Right renal pelvis (tissue), 4 donors: Measurements from ENCODE around the gene SEMA6A. TPM values are rescaled to one million over a fixed set of nuclear protein-coding genes. Genes with fewer than 3 reads are reported as not detected.
"Not testable (repeated sequence)": the region's sequence is repeated elsewhere in the genome, so short reads cannot be mapped to it uniquely, and the experiment has no call there.

Experiments
- DNase-seq, 4 donors: peaks; one replicate each; pipeline ENCODE4 v3.0.0-alpha.2; 2013; ENCODE audit warnings: low read depth in 4 of 4, low spot score in 3 of 4, missing footprints in 1 of 4
- polyA plus RNA-seq, 4 donors: library from polyadenylated mRNA; unstranded; fragments of 120-200 nt; gene quantifications; one replicate each; pipeline ENCODE4 v1.2.1, GENCODE V29; 2013; ENCODE audit not compliant: insufficient read length in 4 of 4

The SEMA6A gene
- polyA plus RNA-seq, 4 donors = 47.9 to 51.7 (median 50.6) TPM

DNA sequence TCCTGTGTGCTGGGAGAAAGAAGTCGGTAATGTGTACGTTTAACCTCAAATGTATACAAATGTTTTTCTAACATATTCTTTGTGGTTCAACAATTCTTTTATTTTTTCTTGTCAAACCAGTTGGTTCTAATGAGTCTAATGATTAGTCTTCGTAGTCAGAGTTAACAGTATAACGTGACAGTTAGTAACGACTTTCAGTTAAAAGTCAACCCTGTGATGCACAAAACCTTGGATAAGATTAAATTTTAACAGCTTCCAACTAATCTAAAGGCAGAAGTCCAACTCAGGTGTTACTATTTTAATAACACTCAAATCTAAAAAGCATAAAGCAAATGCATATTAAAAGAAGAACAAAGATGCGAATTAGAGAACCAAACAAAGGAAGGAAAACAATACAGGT lies 47.0 kb downstream of the SEMA6A start:
- DNase-seq = no peak

DNA sequence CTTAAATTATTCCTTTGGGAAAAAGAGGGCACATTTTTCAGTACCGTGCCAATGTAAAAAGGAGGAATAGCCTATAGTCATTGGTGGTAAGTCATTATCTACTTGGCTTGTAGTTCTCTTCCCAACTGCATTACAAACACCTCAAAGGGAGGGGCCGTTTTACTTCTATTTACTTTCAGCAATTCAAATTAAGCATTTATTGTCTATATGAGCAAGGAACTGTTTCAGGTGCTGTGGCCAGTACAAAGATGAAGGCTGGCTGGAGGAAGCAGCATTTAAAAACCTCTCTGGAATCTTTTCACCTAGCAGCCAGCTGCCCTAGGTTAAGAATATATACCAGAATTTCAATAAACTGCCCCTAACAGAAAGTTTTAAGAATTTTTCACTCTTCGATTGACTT lies 48.9 kb downstream of the SEMA6A start:
- DNase-seq = no peak

DNA sequence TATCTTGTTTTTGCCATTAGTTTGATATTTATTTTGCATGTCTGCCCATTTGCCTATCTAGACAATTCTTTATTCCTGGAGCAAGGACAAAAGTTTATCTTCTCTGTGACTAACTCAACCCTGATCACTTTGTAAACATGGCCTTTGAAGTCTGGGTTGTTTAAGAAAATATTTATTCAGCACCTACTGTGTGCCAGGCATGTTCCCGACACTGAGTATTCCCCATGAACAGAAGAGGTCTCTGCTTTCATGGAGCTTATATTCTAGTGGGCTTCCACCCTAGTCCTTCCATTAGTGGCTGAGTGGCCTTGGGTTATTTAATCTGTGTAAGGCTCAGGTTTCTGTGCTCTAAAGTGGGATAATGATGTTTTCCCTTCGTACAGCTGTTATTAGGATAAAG lies 49.7 kb downstream of the SEMA6A start:
- DNase-seq = no peak

DNA sequence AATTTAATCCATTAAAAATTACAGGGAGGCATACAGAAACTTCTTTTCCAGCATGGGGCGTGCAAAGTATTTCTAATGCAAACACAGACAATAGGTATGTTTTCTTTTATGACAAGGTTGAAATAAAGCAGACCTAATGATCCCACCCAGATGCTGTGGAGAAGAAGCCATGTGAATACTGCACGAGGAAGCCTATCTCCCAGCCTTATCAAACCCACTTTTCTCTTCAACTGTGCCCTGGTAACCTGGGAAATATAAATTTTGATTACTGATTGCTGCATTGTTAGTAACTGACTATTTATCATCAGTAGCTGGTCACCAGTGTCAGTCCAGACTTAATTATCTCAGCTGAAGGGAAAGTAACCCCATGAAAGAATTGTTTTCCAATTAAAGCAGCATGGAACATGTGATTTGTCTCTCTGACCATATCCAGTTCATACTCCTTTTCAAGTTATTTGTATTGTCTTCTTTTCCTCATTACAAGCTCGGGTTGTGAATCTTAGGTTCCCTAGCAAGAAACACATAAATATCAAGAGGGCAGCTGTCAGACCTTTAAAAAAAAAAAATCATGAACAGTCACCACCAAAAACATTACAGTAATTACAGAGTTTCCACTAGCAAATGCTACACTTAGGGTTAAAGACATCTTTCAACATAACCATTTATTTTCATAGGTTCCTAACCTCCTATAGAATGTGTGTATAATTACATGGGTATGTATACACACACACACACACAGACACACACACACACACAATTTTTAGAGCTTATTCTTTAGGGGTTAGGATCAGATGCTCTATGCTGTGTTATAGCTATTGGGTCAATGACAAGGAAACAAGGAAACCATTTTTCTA lies 50.3 kb downstream of the SEMA6A start:
- DNase-seq = no peak

DNA sequence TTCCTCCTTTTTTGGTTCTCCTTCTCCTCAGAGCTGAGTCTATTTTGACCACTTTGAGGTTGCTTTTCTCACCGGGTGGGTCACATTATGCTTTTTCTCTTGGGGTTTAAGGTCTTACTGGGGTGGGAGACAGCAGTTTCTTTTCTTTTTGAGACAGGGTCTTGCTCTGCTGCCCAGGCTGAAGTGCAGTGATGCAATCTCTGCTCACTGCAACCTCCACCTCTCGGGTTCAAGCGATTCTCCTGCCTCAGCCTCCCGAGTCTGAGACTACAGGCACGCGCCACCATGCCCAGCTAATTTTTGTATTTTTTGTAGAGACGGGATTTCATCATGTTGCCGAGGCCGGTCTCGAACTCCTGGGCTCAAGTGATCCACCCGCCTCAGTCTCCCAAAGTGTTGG lies 51.4 kb downstream of the SEMA6A start:
- DNase-seq = not testable (repeated sequence)

DNA sequence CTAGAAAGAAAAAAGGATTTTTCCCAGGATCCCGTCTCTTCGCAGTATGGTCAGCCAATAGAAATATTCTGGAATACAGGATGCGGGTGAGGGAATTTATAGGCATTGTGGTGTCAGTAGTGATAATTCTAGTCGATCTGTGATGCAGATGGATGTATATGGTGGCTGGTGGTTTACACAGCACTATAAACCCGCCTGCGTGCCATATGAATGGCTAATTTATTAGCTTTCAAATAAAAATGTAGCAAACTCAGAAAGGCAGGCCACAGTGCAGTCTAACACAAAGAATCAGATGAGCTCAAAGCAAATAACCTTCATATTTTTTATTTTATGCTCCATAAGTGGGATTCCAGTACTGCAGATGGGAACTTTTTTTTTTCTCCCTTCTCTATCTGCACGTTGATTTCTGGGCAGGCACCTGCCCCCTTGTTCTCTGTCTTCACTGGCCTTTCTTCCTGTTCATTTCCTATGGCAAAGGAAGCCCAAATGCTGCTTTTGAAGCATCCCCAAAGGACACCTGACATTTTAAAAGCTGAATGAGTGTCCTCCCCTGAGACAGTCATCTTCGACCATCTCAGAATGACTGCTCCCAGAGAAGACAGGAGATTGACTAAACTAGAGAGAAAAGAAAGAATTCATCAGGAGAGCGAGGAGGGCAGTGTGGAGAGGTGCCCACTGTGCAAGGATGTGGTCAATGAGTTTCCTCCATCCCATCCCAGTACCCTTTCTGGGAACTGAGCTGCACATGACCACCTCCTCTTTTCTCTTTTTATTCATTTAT lies 52.1 kb downstream of the SEMA6A start:
- DNase-seq = no peak

DNA sequence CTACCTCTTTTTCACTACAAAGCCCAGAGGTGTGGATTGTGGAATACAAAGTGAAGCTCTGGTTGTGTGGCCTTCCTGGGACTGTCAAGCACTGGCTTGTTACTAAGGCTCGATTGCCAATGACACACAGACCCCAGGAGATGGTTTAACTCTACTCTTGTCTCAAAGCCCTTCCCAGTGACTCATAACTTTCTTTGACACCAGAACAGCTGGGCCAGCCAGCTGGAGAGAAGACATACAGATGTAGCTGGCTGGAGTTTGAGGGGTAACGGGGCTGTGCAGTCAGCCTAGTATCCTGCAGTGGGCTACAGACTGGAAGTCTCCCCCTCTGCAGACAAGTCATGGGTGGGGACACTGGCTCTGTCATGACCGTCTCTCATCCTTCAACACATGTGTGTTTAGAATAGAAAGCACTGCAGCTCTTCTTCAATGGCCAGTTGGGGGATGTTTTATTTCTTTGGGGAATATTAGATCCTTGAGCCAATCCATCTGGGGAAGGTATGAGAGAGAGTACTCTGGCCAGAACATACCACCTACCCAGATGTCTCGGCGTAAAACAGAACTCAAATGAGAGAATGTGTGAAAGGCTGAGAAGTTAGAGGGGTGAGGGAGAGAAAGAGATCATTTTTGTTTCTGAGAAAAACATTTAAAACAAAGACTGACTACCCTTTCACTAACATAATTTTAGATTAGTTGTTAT lies 53.3 kb downstream of the SEMA6A start:
- no peak for DNase-seq

DNA sequence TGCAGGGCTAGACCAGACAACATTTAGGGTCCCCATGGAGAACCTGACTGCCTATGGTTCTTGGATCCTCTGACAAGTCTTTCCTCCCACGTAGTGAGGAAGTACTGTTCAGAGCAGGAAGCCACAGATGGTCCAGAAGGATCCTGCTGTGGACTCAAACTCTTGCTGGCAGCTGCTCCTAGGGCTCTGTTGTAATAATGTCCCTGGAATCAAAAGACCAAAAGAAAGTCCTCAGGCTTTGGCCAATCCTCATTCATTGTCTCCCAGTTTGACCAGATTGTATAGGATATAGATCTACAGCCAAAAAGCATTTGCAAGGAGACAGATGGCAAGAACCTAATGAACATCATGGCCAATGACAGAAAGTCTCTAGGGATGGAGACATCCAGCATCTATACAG lies 53.9 kb downstream of the SEMA6A start:
- no peak for DNase-seq

DNA sequence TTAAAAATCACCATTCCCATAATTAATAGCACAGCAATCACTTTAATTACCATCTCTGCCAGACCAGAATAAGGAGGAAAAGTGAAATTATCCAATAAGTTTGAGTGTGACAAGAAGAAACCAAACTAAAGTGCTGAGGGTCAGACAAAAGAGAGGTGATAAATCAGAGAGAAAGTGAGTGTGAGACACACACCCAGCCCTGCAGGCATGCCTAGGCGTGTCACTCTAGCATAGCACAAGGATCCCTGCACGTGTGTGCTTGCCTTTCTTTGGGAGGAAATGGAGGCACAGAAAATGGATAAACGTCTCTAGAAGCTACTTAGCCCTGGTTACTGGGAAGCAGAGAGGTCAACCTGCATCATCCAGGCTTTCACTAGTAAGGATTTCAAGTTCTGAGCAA lies 56.2 kb downstream of the SEMA6A start:
- no peak for DNase-seq

DNA sequence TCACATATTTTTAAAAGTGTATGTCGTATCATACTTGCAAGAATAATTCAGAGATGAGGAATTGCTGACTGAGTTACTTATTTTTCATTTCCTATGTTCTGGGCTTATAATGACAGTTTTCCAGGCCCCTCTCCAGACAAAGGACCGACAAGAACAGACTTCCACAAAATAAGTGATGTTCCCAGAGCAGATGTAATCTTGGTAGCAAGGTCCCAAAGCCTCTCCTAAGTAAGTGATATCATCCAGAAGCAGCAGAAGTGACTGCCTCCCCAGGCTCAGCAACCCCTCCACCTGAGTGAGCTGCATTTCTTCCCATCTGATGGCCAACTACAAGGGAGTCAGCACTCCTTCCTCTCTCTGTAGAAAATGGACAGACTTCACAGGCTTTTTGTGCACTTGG lies 57.1 kb downstream of the SEMA6A start:
- DNase-seq = no peak

DNA sequence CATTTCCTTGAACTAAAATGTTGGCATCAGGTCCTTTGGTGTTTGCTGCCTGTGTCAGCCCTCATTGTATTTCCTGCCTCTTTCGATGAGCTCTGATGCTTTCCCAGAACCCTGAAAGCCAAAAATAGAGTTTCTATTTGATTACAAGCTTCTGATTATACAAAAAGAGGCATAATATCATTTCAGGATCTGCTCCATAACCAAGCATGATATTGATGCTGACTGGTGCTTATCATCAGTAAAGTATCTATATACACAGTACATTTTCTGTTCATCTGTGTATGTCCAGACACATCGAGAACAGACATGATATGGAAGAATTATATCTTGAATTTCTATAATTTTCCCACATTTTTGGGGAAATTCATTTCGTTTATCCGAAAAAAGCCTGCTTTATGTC lies 58.6 kb downstream of the SEMA6A start:
- DNase-seq = no peak

DNA sequence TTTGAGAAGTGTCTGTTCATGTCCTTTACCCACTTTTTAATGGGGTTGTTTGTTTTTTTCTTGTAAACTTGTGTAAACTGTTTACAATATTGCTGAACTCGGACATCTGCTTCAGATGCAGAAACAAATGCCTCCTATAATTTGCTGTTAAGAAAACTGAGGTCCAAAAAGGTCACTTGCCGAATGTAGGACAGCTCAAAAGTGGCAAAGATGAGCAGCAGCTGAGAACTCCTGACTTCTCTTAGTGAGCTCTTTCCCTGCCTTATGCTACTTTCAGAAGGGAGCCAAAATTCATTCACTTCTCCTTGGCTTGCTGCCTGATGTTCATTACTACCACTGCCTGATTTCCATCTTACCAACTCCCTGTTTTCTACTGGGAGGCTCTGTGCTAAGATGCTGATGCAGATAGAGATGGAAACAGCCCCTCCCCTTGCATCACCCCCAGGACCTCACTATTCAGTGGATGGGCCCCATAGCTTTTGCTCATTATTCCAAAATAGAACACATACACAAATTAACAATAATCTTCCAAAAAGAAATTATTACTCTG lies 60.1 kb downstream of the SEMA6A start:
- DNase-seq = no peak

DNA sequence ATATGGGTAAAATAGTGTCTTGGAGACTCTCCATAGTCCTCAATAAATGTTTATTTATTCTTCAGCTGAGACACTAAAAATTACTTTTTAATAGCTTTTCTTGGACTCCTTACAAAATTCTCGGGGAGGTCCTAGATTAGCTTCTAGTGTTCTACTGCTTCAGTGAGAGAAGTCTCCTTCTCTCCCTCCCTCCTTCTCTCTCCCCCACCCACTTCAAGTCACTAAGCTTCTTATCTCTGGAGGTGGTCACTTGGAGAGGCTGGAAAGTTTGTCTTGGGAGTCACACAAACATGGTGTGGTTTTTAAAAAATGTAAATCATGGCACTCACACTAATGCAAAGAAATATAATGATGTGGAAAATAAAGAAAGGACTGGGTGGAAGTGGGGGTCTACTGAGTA lies 64.1 kb downstream of the SEMA6A start:
- DNase-seq = no peak

DNA sequence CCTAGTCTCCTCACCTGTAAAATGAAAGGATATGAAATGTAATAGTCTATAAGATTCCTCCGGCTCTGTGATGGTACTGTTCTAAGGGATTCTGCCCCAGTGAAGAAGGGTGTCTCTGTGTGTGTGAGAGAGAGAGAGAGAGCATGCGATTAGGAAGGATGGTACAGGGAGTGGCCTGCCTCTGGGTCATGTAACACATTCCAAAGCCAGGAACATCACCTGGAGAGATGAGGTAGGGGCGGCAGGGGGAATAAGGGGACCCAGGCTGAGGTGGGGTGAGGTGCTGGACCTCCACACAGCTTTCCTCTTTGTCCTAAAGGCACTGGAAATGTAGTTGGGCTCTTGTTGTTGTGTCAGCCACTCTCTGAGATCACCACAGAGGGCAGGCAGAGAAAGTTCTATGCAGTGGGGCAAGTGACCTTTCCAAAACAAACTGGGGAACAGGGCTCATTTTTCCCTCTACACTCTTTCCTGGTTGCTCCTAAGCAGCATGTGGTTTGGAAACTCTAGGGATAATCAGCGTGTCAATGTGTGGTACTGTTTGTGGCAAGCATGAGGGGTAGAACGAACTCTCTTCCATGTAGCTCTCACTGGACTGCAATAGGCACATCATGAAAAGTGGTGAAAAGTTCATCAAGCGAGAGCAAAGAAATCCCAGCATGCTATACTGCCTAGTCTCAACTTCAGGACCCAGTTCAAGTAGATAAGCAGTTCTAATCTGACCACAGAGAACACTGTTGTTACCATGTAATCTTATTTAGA lies 65.0 kb downstream of the SEMA6A start:
- DNase-seq = no peak

DNA sequence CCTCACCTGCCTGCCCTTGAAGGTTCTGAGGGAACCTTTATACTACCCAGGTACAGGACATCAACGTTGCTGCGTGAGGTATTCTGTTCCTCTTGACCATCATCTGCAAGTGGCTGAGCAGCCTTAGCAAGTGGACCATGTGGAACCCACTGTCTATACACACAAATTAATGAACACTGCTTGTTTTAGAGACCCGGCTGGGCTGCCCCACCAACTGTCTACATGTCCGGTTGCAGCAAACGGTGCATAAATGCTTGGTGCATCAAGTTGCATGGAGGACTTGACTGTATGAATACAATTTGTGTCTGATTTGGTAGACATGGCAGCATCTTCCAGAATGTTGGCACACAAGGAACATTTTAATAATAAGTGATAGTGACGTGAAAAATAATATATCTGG lies 65.8 kb downstream of the SEMA6A start:
- no peak for DNase-seq

DNA sequence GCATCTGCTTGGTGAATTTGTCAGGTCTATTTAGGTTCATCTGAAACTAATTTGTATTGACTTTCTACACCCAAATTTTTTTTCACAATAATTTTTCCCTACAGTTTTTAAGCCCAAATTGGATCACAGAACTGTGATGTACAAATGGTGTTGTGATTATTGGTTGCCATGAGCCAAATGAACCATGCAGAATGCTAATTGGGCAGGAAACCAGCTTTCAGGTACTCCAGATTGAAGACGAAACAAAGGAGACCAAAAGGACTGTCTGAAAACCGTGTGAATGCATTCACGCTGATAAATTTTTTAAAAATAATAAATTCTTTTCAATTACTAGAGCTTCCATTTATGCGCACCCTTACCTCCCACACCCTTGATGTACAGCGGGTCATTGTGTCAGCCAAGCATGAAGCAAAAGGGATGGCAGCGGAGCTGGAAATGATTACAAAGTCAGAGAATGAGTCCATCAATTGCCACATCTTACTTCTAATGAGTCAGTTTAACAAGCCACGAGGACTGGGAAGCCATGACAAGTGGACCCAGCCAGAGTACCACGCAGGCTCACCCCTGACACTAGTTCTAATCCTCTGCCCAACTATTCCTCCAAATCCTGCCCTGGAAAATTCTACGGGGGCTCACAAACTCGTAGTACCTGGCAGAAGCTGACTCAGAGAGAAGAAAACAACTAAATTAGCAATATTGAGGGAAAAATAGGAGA lies 66.5 kb downstream of the SEMA6A start:
- no peak for DNase-seq

DNA sequence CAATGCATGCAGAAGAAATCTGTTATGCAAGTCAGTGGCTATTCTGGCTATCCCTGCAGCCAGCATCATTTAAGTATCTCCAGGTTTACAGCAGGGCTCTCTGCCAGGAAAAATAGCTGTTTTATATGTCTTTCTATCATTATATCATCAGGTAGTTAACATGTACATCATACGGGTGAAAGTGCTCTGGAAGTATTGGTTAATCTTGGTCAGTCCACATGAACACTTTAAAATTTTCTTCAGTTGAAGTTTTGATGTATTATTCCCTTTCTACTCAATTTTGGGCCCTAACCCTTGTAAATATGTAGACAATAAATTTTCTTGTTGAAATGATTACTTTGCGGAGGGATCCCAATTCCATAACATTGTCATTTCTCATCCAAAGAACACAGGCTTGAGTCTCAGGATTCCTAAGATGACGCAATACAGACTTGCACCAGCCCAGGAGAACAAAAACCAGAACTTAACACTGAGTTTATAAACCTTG lies 67.5 kb downstream of the SEMA6A start:
- no peak for DNase-seq

DNA sequence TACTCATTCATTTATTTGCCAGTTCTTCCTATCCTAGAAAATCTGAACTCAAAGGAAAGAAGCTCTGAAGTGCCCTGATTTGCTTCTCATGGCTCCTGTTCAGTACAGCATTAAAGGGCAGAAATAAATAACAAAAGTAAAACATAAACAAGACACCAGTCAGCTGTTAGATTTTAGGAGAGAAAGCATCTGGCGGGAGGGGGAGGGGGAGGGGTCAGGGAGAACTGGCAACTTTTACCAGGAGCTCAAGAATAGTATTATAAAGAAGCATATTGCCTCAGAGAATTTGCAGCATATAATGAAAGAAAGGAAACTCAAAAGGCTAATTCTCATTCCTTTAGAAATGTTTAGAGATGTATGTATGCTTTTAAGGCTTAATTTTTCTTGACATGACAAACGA lies 68.1 kb downstream of the SEMA6A start:
- no peak for DNase-seq

DNA sequence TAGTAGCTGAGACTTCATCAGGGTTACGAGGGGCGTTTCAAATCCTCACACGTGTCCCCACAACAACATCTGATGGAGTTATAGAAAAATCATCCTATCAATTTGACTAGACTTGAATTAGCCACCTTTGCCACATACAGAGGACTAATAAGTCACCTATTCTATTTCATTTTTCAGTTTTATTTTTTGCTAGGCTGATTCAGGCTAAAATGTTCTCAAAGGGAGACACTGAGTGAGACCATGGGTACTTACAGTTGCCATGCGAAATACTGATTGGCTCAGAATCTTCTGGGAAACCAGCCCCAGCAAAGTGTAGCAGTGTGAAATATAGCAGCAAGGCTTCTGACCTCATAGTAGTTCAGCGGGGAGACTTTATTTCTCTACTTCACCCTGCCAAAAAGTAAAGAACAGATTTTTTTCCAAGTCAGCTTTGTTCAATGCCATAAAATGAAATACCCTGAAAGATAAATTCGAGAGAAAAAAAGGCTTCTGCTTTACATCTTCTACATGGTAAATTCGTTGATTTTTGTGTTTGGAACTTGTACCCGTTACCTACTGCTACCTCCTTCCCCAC lies 69.9 kb downstream of the SEMA6A start:
- no peak for DNase-seq
